T-cell (primary cell): ENCODE measurements around the gene DNAJB2. TPM values are rescaled to one million over a fixed set of nuclear protein-coding genes. Genes with fewer than 3 reads are reported as not detected.
A peak's percentile ranks its signal among the peaks of the same experiment; 100 is the strongest.

Source experiments
- ATAC-seq, 4 experiments: fragments of 200-7000 bp in 3 of 4; fragments of 150-1000 bp in 1 of 4; cut with Tn5 transposase; replicated peaks in 1 of 4; 1 replicate in 3 of 4; 2 replicates in 1 of 4; pipeline ENCODE4 v1.10.0; 2021; ENCODE audit warnings: moderate library complexity in 3 of 4, mild to moderate bottlenecking in 2 of 4, moderate number of reproducible peaks in 1 of 4
- CTCF ChIA-PET, 2 donors: fragments of 300-600 bp; sonication (Branson Sonifier 250); formaldehyde crosslinking; loops; one replicate each; lab custom pipeline; 2022; ENCODE audit warnings: antibody characterized with exemption in 2 of 2; lab: Charles Lee
- POLR2A ChIA-PET, 2 donors: fragments of 300-600 bp; sonication (Branson Sonifier 250); formaldehyde crosslinking; loops; one replicate each; lab custom pipeline; 2022; ENCODE audit warnings: antibody characterized with exemption in 2 of 2; lab: Charles Lee
- DNase-seq, 35 experiments: peaks; one replicate each; pipeline versions ENCODE4 v3.0.0 to v3.0.0-alpha.2; 2013 to 2023
- H3K27ac ChIP-seq: one replicate; pipeline ENCODE4 v1.5.1; 2013; ENCODE audit warnings: low read length
- H3K27me3 ChIP-seq, 2 experiments: replicated peaks in 1 of 2; 1 replicate in 1 of 2; 2 replicates in 1 of 2; pipeline versions ENCODE4 v1.6.1 to v1.7.0; 2013; ENCODE audit warnings: low read length in 1 of 2, mixed read lengths in 1 of 2; ENCODE audit not compliant: control insufficient read depth in 2 of 2, insufficient read depth in 2 of 2; ENCODE audit errors: extremely low read depth in 1 of 2
- H3K36me3 ChIP-seq, 2 donors: 1 replicate in 1 of 2; 2 replicates in 1 of 2; pipeline versions ENCODE4 v1.6.1 to v1.7.0; 2013; ENCODE audit warnings: low read length in 1 of 2; ENCODE audit not compliant: control insufficient read depth in 2 of 2, insufficient read depth in 1 of 2; ENCODE audit errors: extremely low read depth in 1 of 2
- H3K4me1 ChIP-seq, 2 experiments: 1 replicate in 1 of 2; 2 replicates in 1 of 2; pipeline versions ENCODE4 v1.6.1 to v1.7.0; 2013; ENCODE audit warnings: low read length in 2 of 2, mixed read lengths in 1 of 2; ENCODE audit not compliant: insufficient read depth in 2 of 2, control insufficient read depth in 1 of 2; ENCODE audit errors: extremely low read depth in 1 of 2
- H3K4me3 ChIP-seq, 2 donors: 1 replicate in 1 of 2; 2 replicates in 1 of 2; pipeline versions ENCODE4 v1.5.1 to v1.7.0; 2013; ENCODE audit warnings: mild to moderate bottlenecking in 2 of 2, low read length in 1 of 2, moderate library complexity in 1 of 2; ENCODE audit not compliant: control insufficient read depth in 1 of 2; ENCODE audit errors: extremely low read depth in 1 of 2
- H3K9me3 ChIP-seq: 2 replicates; pipeline ENCODE4 v1.7.0; 2013
- H3K27ac Mint-ChIP-seq, 2 donors: one replicate each; pipeline ENCODE4 v1.8.0; 2020 to 2021; ENCODE audit warnings: mild to moderate bottlenecking in 2 of 2, mixed read lengths in 2 of 2
- H3K27me3 Mint-ChIP-seq, 2 donors: one replicate each; pipeline ENCODE4 v1.8.0; 2021 to 2022; ENCODE audit warnings: mixed read lengths in 2 of 2
- H3K36me3 Mint-ChIP-seq: one replicate; pipeline ENCODE4 v1.8.0; 2021; ENCODE audit warnings: mixed read lengths
- H3K4me1 Mint-ChIP-seq, 3 donors: one replicate each; pipeline ENCODE4 v1.8.0; 2020 to 2022; ENCODE audit warnings: mixed read lengths in 3 of 3, mild to moderate bottlenecking in 1 of 3
- H3K4me3 Mint-ChIP-seq, 3 donors: one replicate each; pipeline ENCODE4 v1.8.0; 2020 to 2022; ENCODE audit warnings: mild to moderate bottlenecking in 3 of 3, mixed read lengths in 3 of 3, moderate library complexity in 3 of 3
- H3K9me3 Mint-ChIP-seq, 3 donors: one replicate each; pipeline ENCODE4 v1.8.0; 2020 to 2022; ENCODE audit warnings: mixed read lengths in 3 of 3
- WGBS: methylation state at CpG from one replicate; pipeline ENCODE4 v1.1.5; 2013; ENCODE audit warnings: missing lambda C conversion rate; ENCODE audit not compliant: insufficient coverage; 5-methylcytosine and 5-hydroxymethylcytosine counted together
- total RNA-seq, 35 experiments: library from RNA in 6 of 35; stranded (reverse) in 6 of 35; fragments of 120-200 nt in 1 of 35; gene quantifications; one replicate each; pipeline versions ENCODE4 v1.2.1 to v1.2.4 and lab custom pipeline; 2013 to 2026

DNAJB2 gene
- total RNA-seq, 5 donors from 2014 or later (not counting 1 experiment from before 2014, with no cell fraction given), result 83.0 to 150 (median 91.8) TPM

- ChIA-PET CTCF (interaction anchor here in 1 of 2 donors (0.6 kb wide), 1 partner anchor 14 kb away, joined by 3 read pairs; no protein-coding TSS in a partner anchor), POLR2A (no interaction called here)
- Histone ChIP-seq H3K4me1 (peaks cover 0 to 12% of the 10 kb centered on the region in 2 experiments), H3K4me3 (no peak overlapping the region), H3K36me3 (no peaks in the 10 kb centered on the region), H3K27ac (no peak overlapping the region), H3K9me3 (no peaks in the 10 kb centered on the region), H3K27me3 (peaks cover 5 to 35% of the 10 kb centered on the region in 2 experiments)
- no CpG with 5 or more reads among the region's 4 CpGs for WGBS
- Mint-ChIP-seq H3K4me3 (no peak overlapping the region), H3K27me3 (peaks cover 44 to 50% of the 10 kb centered on the region in 2 donors), H3K4me1 (peaks cover 15 to 22% (median 19%) of the 10 kb centered on the region in 3 donors), H3K9me3 (no peaks in the 10 kb centered on the region), H3K27ac (no peak overlapping the region), H3K36me3 (no peaks in the 10 kb centered on the region)
- DNase-seq, result no peak
- no peak for ATAC-seq
Observed at GRCh38 chr2:219325136-219325535, 46.0 kb downstream of the DNAJB2 start.

- H3K4me3 Mint-ChIP-seq, result no peak overlapping the region
- peaks cover 50 to 56% of the 10 kb centered on the region in 2 donors for H3K27me3 Mint-ChIP-seq
- POLR2A ChIA-PET, result no interaction called here
Observed at GRCh38 chr2:219325657-219326315, 46.6 kb downstream of the DNAJB2 start.

GRCh38 chr2:219327719-219328118, 48.6 kb downstream of the DNAJB2 start:
- Mint-ChIP-seq H3K27me3 (peaks cover 63 to 74% of the 10 kb centered on the region in 2 donors), H3K4me1 (peaks cover 0 to 7% (median 0%) of the 10 kb centered on the region in 3 donors), H3K36me3 (no peaks in the 10 kb centered on the region), H3K4me3 (no peak overlapping the region), H3K27ac (no peak overlapping the region), H3K9me3 (peaks cover 0 to 4% (median 0%) of the 10 kb centered on the region in 3 donors)
- ATAC-seq, result no peak
- no peaks in the 10 kb centered on the region for H3K4me1 ChIP-seq
- CTCF ChIA-PET, result interaction anchor here in 1 of 2 donors (0.6 kb wide), 1 partner anchor 333 kb away, joined by 6 read pairs; no protein-coding TSS in a partner anchor
- WGBS, result 49% methylated on average over 2 of the region's 2 CpGs
- no peak overlapping the region for H3K27ac ChIP-seq
- no peak overlapping the region for H3K4me3 ChIP-seq
- H3K9me3 ChIP-seq, result no peaks in the 10 kb centered on the region
- H3K36me3 ChIP-seq, result no peaks in the 10 kb centered on the region
- no peak for DNase-seq
- H3K27me3 ChIP-seq, result peaks cover 9 to 55% of the 10 kb centered on the region in 2 experiments
- POLR2A ChIA-PET, result no interaction called here

More at GRCh38 chr2:219325657-219326315, 46.6 kb downstream of the DNAJB2 start:
- no peak for DNase-seq
- peaks cover 13 to 18% (median 17%) of the 10 kb centered on the region in 3 donors for H3K4me1 Mint-ChIP-seq
- H3K27ac Mint-ChIP-seq, result no peak overlapping the region
- Histone ChIP-seq H3K27me3 (peaks cover 5 to 36% of the 10 kb centered on the region in 2 experiments), H3K4me3 (no peak overlapping the region), H3K9me3 (no peaks in the 10 kb centered on the region), H3K36me3 (no peaks in the 10 kb centered on the region), H3K27ac (no peak overlapping the region), H3K4me1 (peaks cover 0 to 7% of the 10 kb centered on the region in 2 experiments)
- ATAC-seq, result no peak
- H3K36me3 Mint-ChIP-seq, result no peaks in the 10 kb centered on the region
- WGBS, result 21% methylated on average over 4 of the region's 9 CpGs
- no peaks in the 10 kb centered on the region for H3K9me3 Mint-ChIP-seq
- CTCF ChIA-PET, result interaction anchor here (0.5 to 0.6 kb wide), 2 partner anchors 13 to 173 kb away, joined by 3 read pairs; no protein-coding TSS in a partner anchor

- CTCF ChIA-PET, result no interaction called here
- POLR2A ChIA-PET, result no interaction called here
Observed at GRCh38 chr2:219331560-219332213, 52.5 kb downstream of the DNAJB2 start.

GRCh38 chr2:219332542-219332941, 53.4 kb downstream of the DNAJB2 start, which contains the start of gene RESP18:
Gene RESP18, minus strand, starts transcription at chr2:219332744.
- CTCF ChIA-PET, result no interaction called here
- H3K27ac ChIP-seq, result no peak within 1 kb of the TSS
- POLR2A ChIA-PET, result no interaction called here
- no peak within 1 kb of the TSS for H3K4me3 ChIP-seq
- Mint-ChIP-seq H3K36me3 (no peaks in the 10 kb centered on the region), H3K4me3 (no peak within 1 kb of the TSS), H3K9me3 (peaks cover 11 to 19% (median 12%) of the 10 kb centered on the region in 3 donors), H3K27me3 (peaks cover 76 to 79% of the 10 kb centered on the region in 2 donors), H3K4me1 (peaks cover 0 to 7% (median 0%) of the 10 kb centered on the region in 3 donors), H3K27ac (peak within 1 kb of the TSS in 1 of 2 donors; percentile 70)
- WGBS, result 23% methylated on average over 19 of the region's 24 CpGs
- DNase-seq, result no peak
- no peak for ATAC-seq
- peaks cover 12 to 52% of the 10 kb centered on the region in 2 experiments for H3K27me3 ChIP-seq
- H3K36me3 ChIP-seq, result no peaks in the 10 kb centered on the region
- H3K9me3 ChIP-seq, result no peaks in the 10 kb centered on the region
- no peaks in the 10 kb centered on the region for H3K4me1 ChIP-seq

More at GRCh38 chr2:219331560-219332213, 52.5 kb downstream of the DNAJB2 start:
- H3K27ac ChIP-seq, result no peak overlapping the region
- ATAC-seq (no peak), DNase-seq (peak in 10 of 35 experiments; percentile 4 to 38 (median 14))
- no peak overlapping the region for H3K27ac Mint-ChIP-seq
- H3K36me3 ChIP-seq, result no peaks in the 10 kb centered on the region
- H3K9me3 Mint-ChIP-seq, result peaks cover 10 to 18% (median 11%) of the 10 kb centered on the region in 3 donors
- no peaks in the 10 kb centered on the region for H3K4me1 ChIP-seq
- no peak overlapping the region for H3K4me3 ChIP-seq
- peaks cover 71 to 78% of the 10 kb centered on the region in 2 donors for H3K27me3 Mint-ChIP-seq
- peaks cover 12 to 59% of the 10 kb centered on the region in 2 experiments for H3K27me3 ChIP-seq
- no peaks in the 10 kb centered on the region for H3K9me3 ChIP-seq
- WGBS, result 21% methylated on average over 13 of the region's 39 CpGs
- no peaks in the 10 kb centered on the region for H3K36me3 Mint-ChIP-seq
- peaks cover 0 to 7% (median 0%) of the 10 kb centered on the region in 3 donors for H3K4me1 Mint-ChIP-seq
- no peak overlapping the region for H3K4me3 Mint-ChIP-seq

- no peak for ATAC-seq
- POLR2A ChIA-PET, result no interaction called here
- WGBS, result no CpG with 5 or more reads among the region's 2 CpGs
- Histone ChIP-seq H3K27ac (no peak overlapping the region), H3K4me3 (no peak overlapping the region), H3K36me3 (no peaks in the 10 kb centered on the region), H3K27me3 (peaks cover 12 to 42% of the 10 kb centered on the region in 2 experiments), H3K4me1 (no peaks in the 10 kb centered on the region), H3K9me3 (no peaks in the 10 kb centered on the region)
- H3K9me3 Mint-ChIP-seq, result peaks cover 11 to 19% (median 12%) of the 10 kb centered on the region in 3 donors
- H3K4me1 Mint-ChIP-seq, result peaks cover 0 to 7% (median 0%) of the 10 kb centered on the region in 3 donors
- H3K27ac Mint-ChIP-seq, result no peak overlapping the region
- H3K27me3 Mint-ChIP-seq, result peaks cover 64 to 69% of the 10 kb centered on the region in 2 donors
- H3K4me3 Mint-ChIP-seq, result no peak overlapping the region
- CTCF ChIA-PET, result no interaction called here
- no peak for DNase-seq
- no peaks in the 10 kb centered on the region for H3K36me3 Mint-ChIP-seq
Observed at GRCh38 chr2:219334076-219334475, 54.9 kb downstream of the DNAJB2 start.
